ENCODE measurements around the gene DGCR8. TPM values are rescaled to one million over a fixed set of nuclear protein-coding genes. Genes with fewer than 3 reads are reported as not detected.

Gene DGCR8
- total RNA-seq, 1 experiment from 2014 or later: 34.7 TPM

GRCh38 chr22:20068640-20069039 lies 11.4 kb upstream of the DGCR8 start:
- no peak overlapping the region for H2AFZ ChIP-seq
- no peak overlapping the region for H3K27ac ChIP-seq
- no peak overlapping the region for H3K4me2 ChIP-seq
- H3K4me1 ChIP-seq (replicated peaks; ENCODE audit: insufficient read depth): no peaks in the 10 kb centered on the region
- CTCF ChIA-PET: no interaction called here
- POLR2A ChIA-PET (ENCODE audit: unreplicated experiment): no interaction called here
- H3K9me3 ChIP-seq (ENCODE audit: insufficient read depth, low read depth): no peaks in the 10 kb centered on the region
- H3K79me2 ChIP-seq (ENCODE audit: low read depth): no peaks in the 10 kb centered on the region
- H3K9me2 ChIP-seq (ENCODE audit: insufficient read depth): no peaks in the 10 kb centered on the region
- no peaks in the 10 kb centered on the region for H3F3A ChIP-seq (ENCODE audit: insufficient read depth, low read depth)
- H4K20me1 ChIP-seq (ENCODE audit: insufficient read depth): no peaks in the 10 kb centered on the region
- no TSS peak for BruUV-seq (replicated peaks)
- no peak for TF ChIP-seq EZH2 (IDR thresholded peaks at IDR 0.05; ENCODE audit: low read depth)
- TF ChIP-seq CTCF (conservative IDR thresholded peaks at IDR 0.05): no peak
- H3K27me3 ChIP-seq (ENCODE audit: insufficient read depth, low read depth): no peaks in the 10 kb centered on the region
- H3K4me3 ChIP-seq: no peak overlapping the region
- no peaks in the 10 kb centered on the region for H3K36me3 ChIP-seq (ENCODE audit: low read depth)
- no peak for DNase-seq
- intact Hi-C loops (cut with micrococcal nuclease; ENCODE audit: unreplicated experiment): no loop called here

GRCh38 chr22:20069331-20070042 lies 10.6 kb upstream of the DGCR8 start:
- no peak overlapping the region for H3K27ac ChIP-seq
- TF ChIP-seq CTCF (conservative IDR thresholded peaks at IDR 0.05) (no peak), EZH2 (IDR thresholded peaks at IDR 0.05; ENCODE audit: low read depth) (no peak)
- no peak overlapping the region for H3K4me2 ChIP-seq
- no peaks in the 10 kb centered on the region for H3K9me3 ChIP-seq (ENCODE audit: insufficient read depth, low read depth)
- no peaks in the 10 kb centered on the region for H3K4me1 ChIP-seq (replicated peaks; ENCODE audit: insufficient read depth)
- no peak for DNase-seq
- H3K36me3 ChIP-seq (ENCODE audit: low read depth): no peaks in the 10 kb centered on the region
- H3K4me3 ChIP-seq: no peak overlapping the region
- H2AFZ ChIP-seq: no peak overlapping the region
- H3K79me2 ChIP-seq (ENCODE audit: low read depth): no peaks in the 10 kb centered on the region
- ChIA-PET CTCF (no interaction called here), POLR2A (ENCODE audit: unreplicated experiment) (no interaction called here)
- H4K20me1 ChIP-seq (ENCODE audit: insufficient read depth): no peaks in the 10 kb centered on the region
- no TSS peak for BruUV-seq (replicated peaks)
- intact Hi-C loops (cut with micrococcal nuclease; ENCODE audit: unreplicated experiment): no loop called here
- H3F3A ChIP-seq (ENCODE audit: insufficient read depth, low read depth): no peaks in the 10 kb centered on the region
- H3K27me3 ChIP-seq (ENCODE audit: insufficient read depth, low read depth): no peaks in the 10 kb centered on the region
- no peaks in the 10 kb centered on the region for H3K9me2 ChIP-seq (ENCODE audit: insufficient read depth)

- POLR2A ChIA-PET (ENCODE audit: unreplicated experiment): no interaction called here
- Histone ChIP-seq H3K4me2 (no peak overlapping the region), H3F3A (ENCODE audit: insufficient read depth, low read depth) (no peaks in the 10 kb centered on the region), H3K27ac (no peak overlapping the region), H3K4me3 (no peak overlapping the region), H4K20me1 (ENCODE audit: insufficient read depth) (no peaks in the 10 kb centered on the region), H3K79me2 (ENCODE audit: low read depth) (no peaks in the 10 kb centered on the region), H3K36me3 (ENCODE audit: low read depth) (no peaks in the 10 kb centered on the region), H3K4me1 (replicated peaks; ENCODE audit: insufficient read depth) (no peaks in the 10 kb centered on the region), H3K9me2 (ENCODE audit: insufficient read depth) (no peaks in the 10 kb centered on the region), H2AFZ (no peak overlapping the region), H3K27me3 (ENCODE audit: insufficient read depth, low read depth) (no peaks in the 10 kb centered on the region), H3K9me3 (ENCODE audit: insufficient read depth, low read depth) (no peaks in the 10 kb centered on the region)
- TF ChIP-seq EZH2 (IDR thresholded peaks at IDR 0.05; ENCODE audit: low read depth): no peak
- TF ChIP-seq CTCF (conservative IDR thresholded peaks at IDR 0.05): no peak
- intact Hi-C loops (cut with micrococcal nuclease; ENCODE audit: unreplicated experiment): no loop called here
- BruUV-seq (replicated peaks): no TSS peak
- CTCF ChIA-PET: no interaction called here
- no peak for DNase-seq
Observed at GRCh38 chr22:20071524-20071972, 8.5 kb upstream of the DGCR8 start.

Measured in PC-9 (cell line).